H9 (cell line): ENCODE results near the gene HHATL. TPM values are rescaled to one million over a fixed set of nuclear protein-coding genes. Genes with fewer than 3 reads are reported as not detected.

Experiments used
- DNase-seq: peaks from one replicate; pipeline ENCODE4 v3.0.0-alpha.2; 2017
- H2AFZ ChIP-seq: one replicate; pipeline ENCODE4 v1.6.1; 2013; ENCODE audit warnings: mild to moderate bottlenecking, low read length, control low read depth, moderate library complexity
- H2AK5ac ChIP-seq: 2 replicates; pipeline ENCODE4 v1.6.1; 2013; ENCODE audit warnings: low read length, control low read depth, mixed read lengths; ENCODE audit not compliant: insufficient read length
- H2BK120ac ChIP-seq: one replicate; pipeline ENCODE4 v1.6.1; 2013; ENCODE audit warnings: low read depth, mild to moderate bottlenecking, low read length, control low read depth, inconsistent platforms; ENCODE audit not compliant: poor library complexity, severe bottlenecking
- H2BK12ac ChIP-seq: 2 replicates; pipeline ENCODE4 v1.6.1; 2013; ENCODE audit warnings: low read length, control low read depth, mixed read lengths, low read depth; ENCODE audit not compliant: insufficient read length
- H2BK15ac ChIP-seq: 2 replicates; pipeline ENCODE4 v1.6.1; 2013; ENCODE audit warnings: low read depth, low read length, control low read depth
- H2BK20ac ChIP-seq: one replicate; pipeline ENCODE4 v1.6.1; 2013; ENCODE audit warnings: low read depth, mild to moderate bottlenecking, low read length, control low read depth, inconsistent platforms; ENCODE audit not compliant: poor library complexity, severe bottlenecking
- H2BK5ac ChIP-seq: 2 replicates; pipeline ENCODE4 v1.6.1; 2013; ENCODE audit warnings: low read length, control low read depth, mixed read lengths; ENCODE audit not compliant: insufficient read length
- H3K14ac ChIP-seq: 2 replicates; pipeline ENCODE4 v1.6.1; 2013; ENCODE audit warnings: low read length, control low read depth; ENCODE audit not compliant: insufficient read depth
- H3K18ac ChIP-seq: 2 replicates; pipeline ENCODE4 v1.6.1; 2013; ENCODE audit warnings: low read depth, mild to moderate bottlenecking, mixed read lengths, low read length, control low read depth; ENCODE audit not compliant: insufficient read length
- H3K23ac ChIP-seq: 2 replicates; pipeline ENCODE4 v1.6.1; 2013; ENCODE audit warnings: low read length, control low read depth, mixed read lengths, low read depth; ENCODE audit not compliant: insufficient read length
- H3K23me2 ChIP-seq: 2 replicates; pipeline ENCODE4 v1.6.1; 2013; ENCODE audit warnings: low read depth, mild to moderate bottlenecking, mixed read lengths, low read length, control low read depth; ENCODE audit not compliant: insufficient read length, poor library complexity, severe bottlenecking
- H3K27ac ChIP-seq: 2 replicates; pipeline ENCODE4 v1.5.1; 2013; ENCODE audit warnings: low read length, control low read depth, mixed read lengths, low read depth; ENCODE audit not compliant: insufficient read length
- H3K27me3 ChIP-seq: 2 replicates; pipeline ENCODE4 v1.6.1; 2013; ENCODE audit warnings: low read length, control low read depth, inconsistent platforms; ENCODE audit not compliant: insufficient read depth
- H3K4ac ChIP-seq: 2 replicates; pipeline ENCODE4 v1.6.1; 2013; ENCODE audit warnings: low read depth, mild to moderate bottlenecking, control low read depth, inconsistent platforms, low read length, moderate library complexity
- H3K4me1 ChIP-seq: 2 replicates; pipeline ENCODE4 v1.6.1; 2013; ENCODE audit warnings: low read length, control low read depth, inconsistent platforms; ENCODE audit not compliant: insufficient read depth
- H3K4me2 ChIP-seq: 2 replicates; pipeline ENCODE4 v1.6.1; 2013; ENCODE audit warnings: low read length, control low read depth, mixed read lengths; ENCODE audit not compliant: insufficient read length, insufficient read depth
- H3K56ac ChIP-seq: 2 replicates; pipeline ENCODE4 v1.6.1; 2013; ENCODE audit warnings: low read depth, mild to moderate bottlenecking, mixed read lengths, low read length, control low read depth; ENCODE audit not compliant: insufficient read length
- H3K79me1 ChIP-seq: 2 replicates; pipeline ENCODE4 v1.6.1; 2013; ENCODE audit warnings: low read depth, mild to moderate bottlenecking, moderate library complexity, low read length, control low read depth, inconsistent platforms; ENCODE audit not compliant: insufficient read depth, poor library complexity, severe bottlenecking
- H3K79me2 ChIP-seq: 2 replicates; pipeline ENCODE4 v1.6.1; 2013; ENCODE audit warnings: low read length, control low read depth, inconsistent platforms; ENCODE audit not compliant: insufficient read depth
- H3K9ac ChIP-seq: 2 replicates; pipeline ENCODE4 v1.6.1; 2013; ENCODE audit warnings: low read length, control low read depth, mixed read lengths; ENCODE audit not compliant: insufficient read length; ENCODE audit errors: extremely low read depth
- H3K9me3 ChIP-seq: one replicate; pipeline ENCODE4 v1.6.1; 2013; ENCODE audit warnings: low read depth, low read length, inconsistent platforms; ENCODE audit not compliant: control insufficient read depth
- H3T11ph ChIP-seq: one replicate; pipeline ENCODE4 v1.6.1; 2013; ENCODE audit warnings: mild to moderate bottlenecking, low read length, control low read depth, inconsistent platforms
- H4K20me1 ChIP-seq: one replicate; pipeline ENCODE4 v1.6.1; 2013; ENCODE audit not compliant: control insufficient read depth, insufficient read length, insufficient read depth
- H4K5ac ChIP-seq: 2 replicates; pipeline ENCODE4 v1.6.1; 2013; ENCODE audit warnings: low read depth, mild to moderate bottlenecking, mixed read lengths, low read length, control low read depth; ENCODE audit not compliant: insufficient read length
- H4K8ac ChIP-seq: replicated peaks from 2 replicates; pipeline ENCODE4 v1.6.1; 2013; ENCODE audit warnings: low read length, control low read depth, mixed read lengths, low read depth; ENCODE audit not compliant: insufficient read length
- H4K91ac ChIP-seq: 2 replicates; pipeline ENCODE4 v1.6.1; 2013; ENCODE audit warnings: low read depth, mild to moderate bottlenecking, moderate library complexity, mixed read lengths, low read length, control low read depth; ENCODE audit not compliant: insufficient read length
- H3K27ac Mint-ChIP-seq, 3 experiments: 2 replicates in 2 of 3; 3 replicates in 1 of 3; pipeline ENCODE4 v1.8.0; 2020 to 2021; ENCODE audit warnings: mixed read lengths in 3 of 3, mild to moderate bottlenecking in 1 of 3, moderate library complexity in 1 of 3
- H3K27me3 Mint-ChIP-seq: 2 replicates; pipeline ENCODE4 v1.8.0; 2021; ENCODE audit warnings: low read depth, mild to moderate bottlenecking, moderate library complexity, mixed read lengths
- H3K36me3 Mint-ChIP-seq, 3 experiments: 2 replicates in 2 of 3; 3 replicates in 1 of 3; pipeline ENCODE4 v1.8.0; 2020 to 2021; ENCODE audit warnings: low read depth in 3 of 3, mixed read lengths in 3 of 3; ENCODE audit not compliant: insufficient read depth in 1 of 3
- H3K4me1 Mint-ChIP-seq, 2 experiments: 2 replicates each; pipeline ENCODE4 v1.8.0; 2020; ENCODE audit warnings: mixed read lengths in 2 of 2
- H3K4me3 Mint-ChIP-seq, 2 experiments: 2 replicates in 1 of 2; 3 replicates in 1 of 2; pipeline ENCODE4 v1.8.0; 2020 to 2021; ENCODE audit warnings: mild to moderate bottlenecking in 2 of 2, mixed read lengths in 2 of 2, moderate library complexity in 1 of 2
- H3K9me3 Mint-ChIP-seq, 2 experiments: 2 replicates in 1 of 2; 3 replicates in 1 of 2; pipeline ENCODE4 v1.8.0; 2020; ENCODE audit warnings: mild to moderate bottlenecking in 2 of 2, mixed read lengths in 2 of 2, moderate library complexity in 1 of 2
- WGBS: extraction: QIAGEN DNeasy Blood & Tissue Kit; methylation state at CpG from one replicate; pipeline ENCODE4 v1.1.7; 2013; ENCODE audit warnings: missing lambda C conversion rate, low lambda C conversion rate, mixed read lengths; ENCODE audit not compliant: insufficient read length; ENCODE audit errors: extremely low coverage; 5-methylcytosine and 5-hydroxymethylcytosine counted together
- total RNA-seq: library from RNA; stranded (reverse); gene quantifications from 2 replicates; pipeline ENCODE4 v1.2.1, GENCODE V29; 2021
- TF ChIP-seq, protein P1 (sequence below): fragments of 200-600 bp; sonication (generic); conservative IDR thresholded peaks from 3 replicates; pipeline ENCODE4 v1.8.0; 2021; ENCODE audit warnings: antibody characterized with exemption, mild to moderate bottlenecking

The HHATL gene
- total RNA-seq, 1 experiment from 2014 or later = 0.46 TPM

DNA sequence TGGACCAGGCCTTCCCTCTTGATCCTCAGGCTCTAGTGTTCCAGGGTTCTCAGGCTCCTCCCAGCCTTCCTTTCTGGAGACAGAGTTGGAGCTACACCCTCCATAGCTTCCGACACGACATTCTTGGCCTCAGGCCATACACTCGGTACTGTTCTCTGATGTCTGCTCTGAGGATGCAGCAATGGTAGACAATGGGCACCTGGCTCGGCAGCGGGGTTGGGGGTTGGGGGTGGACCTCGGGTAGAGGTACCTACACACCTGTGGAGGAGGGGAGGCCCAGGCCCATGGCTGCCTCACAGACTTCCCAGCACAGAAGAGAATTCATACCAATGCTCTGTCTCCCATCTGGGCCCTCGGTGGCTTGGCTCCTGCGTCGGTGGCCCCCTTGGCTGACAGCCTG is 49.0 kb upstream of the HHATL start:
- no peak overlapping the region for H2BK120ac ChIP-seq
- H3K27me3 ChIP-seq = no peaks in the 10 kb centered on the region
- H2BK20ac ChIP-seq = no peak overlapping the region
- no peak overlapping the region for H3K14ac ChIP-seq
- peak; percentile 14 for DNase-seq
- H4K20me1 ChIP-seq = no peaks in the 10 kb centered on the region
- no peaks in the 10 kb centered on the region for H3K4me1 ChIP-seq
- no CpG with 5 or more reads among the region's 9 CpGs for WGBS
- H3K4ac ChIP-seq = no peak overlapping the region
- no peak overlapping the region for H3T11ph ChIP-seq
- Mint-ChIP-seq H3K36me3 (no peaks in the 10 kb centered on the region), H3K4me1 (peaks cover 19 to 20% of the 10 kb centered on the region in 2 experiments), H3K9me3 (no peaks in the 10 kb centered on the region), H3K27ac (no peak overlapping the region), H3K27me3 (peaks cover 24% of the 10 kb centered on the region), H3K4me3 (no peak overlapping the region)
- no peaks in the 10 kb centered on the region for H3K79me2 ChIP-seq
- H3K79me1 ChIP-seq = no peaks in the 10 kb centered on the region
- no peak overlapping the region for H4K8ac ChIP-seq
- H2AK5ac ChIP-seq = no peak overlapping the region
- H2AFZ ChIP-seq = no peak overlapping the region
- no peak overlapping the region for H2BK12ac ChIP-seq
- no peaks in the 10 kb centered on the region for H3K23me2 ChIP-seq
- H3K23ac ChIP-seq = no peak overlapping the region
- H2BK5ac ChIP-seq = no peak overlapping the region
- H3K9me3 ChIP-seq = no peaks in the 10 kb centered on the region
- no peak overlapping the region for H3K18ac ChIP-seq
- no peak overlapping the region for H3K27ac ChIP-seq
- no peak overlapping the region for H3K56ac ChIP-seq
- no peak overlapping the region for H3K4me2 ChIP-seq
- no peak overlapping the region for H4K5ac ChIP-seq
- H3K9ac ChIP-seq = no peak overlapping the region
- H4K91ac ChIP-seq = no peak overlapping the region
- TF ChIP-seq, protein P1, sequence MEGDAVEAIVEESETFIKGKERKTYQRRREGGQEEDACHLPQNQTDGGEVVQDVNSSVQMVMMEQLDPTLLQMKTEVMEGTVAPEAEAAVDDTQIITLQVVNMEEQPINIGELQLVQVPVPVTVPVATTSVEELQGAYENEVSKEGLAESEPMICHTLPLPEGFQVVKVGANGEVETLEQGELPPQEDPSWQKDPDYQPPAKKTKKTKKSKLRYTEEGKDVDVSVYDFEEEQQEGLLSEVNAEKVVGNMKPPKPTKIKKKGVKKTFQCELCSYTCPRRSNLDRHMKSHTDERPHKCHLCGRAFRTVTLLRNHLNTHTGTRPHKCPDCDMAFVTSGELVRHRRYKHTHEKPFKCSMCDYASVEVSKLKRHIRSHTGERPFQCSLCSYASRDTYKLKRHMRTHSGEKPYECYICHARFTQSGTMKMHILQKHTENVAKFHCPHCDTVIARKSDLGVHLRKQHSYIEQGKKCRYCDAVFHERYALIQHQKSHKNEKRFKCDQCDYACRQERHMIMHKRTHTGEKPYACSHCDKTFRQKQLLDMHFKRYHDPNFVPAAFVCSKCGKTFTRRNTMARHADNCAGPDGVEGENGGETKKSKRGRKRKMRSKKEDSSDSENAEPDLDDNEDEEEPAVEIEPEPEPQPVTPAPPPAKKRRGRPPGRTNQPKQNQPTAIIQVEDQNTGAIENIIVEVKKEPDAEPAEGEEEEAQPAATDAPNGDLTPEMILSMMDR = no peak
- H2BK15ac ChIP-seq = no peak overlapping the region
